Neural crest cell (in vitro differentiated cells): ENCODE measurements around the gene AXDND1. TPM values are rescaled to one million over a fixed set of nuclear protein-coding genes. Genes with fewer than 3 reads are reported as not detected.
"Not testable (repeated sequence)": the region's sequence is repeated elsewhere in the genome, so short reads cannot be mapped to it uniquely, and the experiment has no call there.

ENCODE experiments used
- DNase-seq: peaks from one replicate; pipeline ENCODE4 v3.0.0; 2021; ENCODE audit warnings: low read depth, mixed read lengths, low spot score
- H3K27ac Mint-ChIP-seq: one replicate; pipeline ENCODE4 v1.8.0; 2021; ENCODE audit warnings: mild to moderate bottlenecking, mixed read lengths; ENCODE audit not compliant: unreplicated experiment
- H3K27me3 Mint-ChIP-seq: 2 replicates; pipeline ENCODE4 v1.8.0; 2021; ENCODE audit warnings: low read depth, mild to moderate bottlenecking, mixed read lengths
- H3K36me3 Mint-ChIP-seq: 2 replicates; pipeline ENCODE4 v1.8.0; 2021; ENCODE audit warnings: low read depth, mild to moderate bottlenecking, mixed read lengths
- H3K4me1 Mint-ChIP-seq: 2 replicates; pipeline ENCODE4 v1.8.0; 2021; ENCODE audit warnings: mixed read lengths
- H3K4me3 Mint-ChIP-seq: one replicate; pipeline ENCODE4 v1.8.0; 2021; ENCODE audit warnings: mild to moderate bottlenecking, mixed read lengths
- H3K9me3 Mint-ChIP-seq: 2 replicates; pipeline ENCODE4 v1.8.0; 2021; ENCODE audit warnings: mixed read lengths
- total RNA-seq: library from RNA; stranded (reverse); gene quantifications from 2 replicates; pipeline ENCODE4 v1.2.1, GENCODE V29; 2021
- TF ChIP-seq, protein P1 (sequence below): fragments of 200-600 bp; sonication (generic); conservative IDR thresholded peaks from 2 replicates; pipeline ENCODE4 v1.5.0; 2021; ENCODE audit warnings: antibody characterized with exemption, mild to moderate bottlenecking

The AXDND1 gene
- total RNA-seq, 1 donor from 2014 or later: 0.86 TPM

GRCh38 chr1:179437171-179437570 lies 71.4 kb downstream of the AXDND1 start:
- Mint-ChIP-seq H3K4me3 (no peak overlapping the region), H3K27ac (no peak overlapping the region), H3K9me3 (peaks cover 7% of the 10 kb centered on the region), H3K27me3 (no peaks in the 10 kb centered on the region), H3K4me1 (peaks cover 5% of the 10 kb centered on the region), H3K36me3 (peaks cover 5% of the 10 kb centered on the region)
- TF ChIP-seq, protein P1, sequence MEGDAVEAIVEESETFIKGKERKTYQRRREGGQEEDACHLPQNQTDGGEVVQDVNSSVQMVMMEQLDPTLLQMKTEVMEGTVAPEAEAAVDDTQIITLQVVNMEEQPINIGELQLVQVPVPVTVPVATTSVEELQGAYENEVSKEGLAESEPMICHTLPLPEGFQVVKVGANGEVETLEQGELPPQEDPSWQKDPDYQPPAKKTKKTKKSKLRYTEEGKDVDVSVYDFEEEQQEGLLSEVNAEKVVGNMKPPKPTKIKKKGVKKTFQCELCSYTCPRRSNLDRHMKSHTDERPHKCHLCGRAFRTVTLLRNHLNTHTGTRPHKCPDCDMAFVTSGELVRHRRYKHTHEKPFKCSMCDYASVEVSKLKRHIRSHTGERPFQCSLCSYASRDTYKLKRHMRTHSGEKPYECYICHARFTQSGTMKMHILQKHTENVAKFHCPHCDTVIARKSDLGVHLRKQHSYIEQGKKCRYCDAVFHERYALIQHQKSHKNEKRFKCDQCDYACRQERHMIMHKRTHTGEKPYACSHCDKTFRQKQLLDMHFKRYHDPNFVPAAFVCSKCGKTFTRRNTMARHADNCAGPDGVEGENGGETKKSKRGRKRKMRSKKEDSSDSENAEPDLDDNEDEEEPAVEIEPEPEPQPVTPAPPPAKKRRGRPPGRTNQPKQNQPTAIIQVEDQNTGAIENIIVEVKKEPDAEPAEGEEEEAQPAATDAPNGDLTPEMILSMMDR: no peak
- no peak for DNase-seq

DNA sequence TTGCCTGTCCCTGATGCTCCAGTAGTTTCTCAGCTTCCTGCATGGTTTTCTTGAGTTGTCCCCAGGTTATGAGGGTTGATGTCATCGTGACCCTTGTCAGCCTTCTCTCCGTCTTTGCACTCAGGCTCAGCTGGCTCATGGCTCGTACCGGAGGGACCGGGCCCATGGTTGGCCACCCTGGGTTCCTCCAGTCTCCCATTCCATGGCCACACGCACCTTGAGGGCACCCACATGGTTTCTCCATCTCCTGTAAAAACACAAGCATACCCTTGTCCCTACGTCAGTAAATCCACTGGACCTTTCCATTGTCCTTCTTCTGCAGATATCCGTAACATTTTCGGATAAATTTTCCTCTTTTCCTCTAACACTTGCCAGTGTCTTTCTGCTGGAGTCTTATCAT lies 73.9 kb downstream of the AXDND1 start:
- H3K27me3 Mint-ChIP-seq, H3K9me3 Mint-ChIP-seq, H3K27ac Mint-ChIP-seq, DNase-seq, H3K4me3 Mint-ChIP-seq, H3K36me3 Mint-ChIP-seq: not testable (repeated sequence)
- H3K4me1 Mint-ChIP-seq: peaks cover 11% of the 10 kb centered on the region

- not testable (repeated sequence) for H3K27me3 Mint-ChIP-seq, H3K27ac Mint-ChIP-seq, H3K9me3 Mint-ChIP-seq, H3K4me3 Mint-ChIP-seq, H3K36me3 Mint-ChIP-seq, DNase-seq
- H3K4me1 Mint-ChIP-seq: peaks cover 11% of the 10 kb centered on the region
These were observed 74.5 kb downstream of the AXDND1 start for GRCh38 chr1:179440301-179440700.

GRCh38 chr1:179440971-179441370 lies 75.2 kb downstream of the AXDND1 start:
- Mint-ChIP-seq H3K4me3 (no peak overlapping the region), H3K9me3 (peaks cover 5% of the 10 kb centered on the region), H3K36me3 (no peaks in the 10 kb centered on the region), H3K4me1 (peaks cover 11% of the 10 kb centered on the region), H3K27ac (no peak overlapping the region), H3K27me3 (no peaks in the 10 kb centered on the region)
- TF ChIP-seq, protein P1: no peak
- DNase-seq: no peak

GRCh38 chr1:179441501-179441900 lies 75.7 kb downstream of the AXDND1 start:
- Mint-ChIP-seq H3K27me3 (no peaks in the 10 kb centered on the region), H3K36me3 (no peaks in the 10 kb centered on the region), H3K27ac (no peak overlapping the region), H3K4me1 (peaks cover 7% of the 10 kb centered on the region), H3K9me3 (no peaks in the 10 kb centered on the region), H3K4me3 (no peak overlapping the region)
- no peak for DNase-seq
- TF ChIP-seq, protein P1: no peak

- H3K27ac Mint-ChIP-seq, H3K27me3 Mint-ChIP-seq, H3K9me3 Mint-ChIP-seq, H3K4me3 Mint-ChIP-seq, DNase-seq, H3K36me3 Mint-ChIP-seq, H3K4me1 Mint-ChIP-seq: not testable (repeated sequence)
These were observed 77.1 kb downstream of the AXDND1 start for GRCh38 chr1:179442846-179443245.

GRCh38 chr1:179445593-179445992 lies 79.8 kb downstream of the AXDND1 start:
- H3K36me3 Mint-ChIP-seq: no peaks in the 10 kb centered on the region

More at GRCh38 chr1:179445593-179445992, 79.8 kb downstream of the AXDND1 start:
- TF ChIP-seq, protein P1: no peak
- Mint-ChIP-seq H3K27ac (no peak overlapping the region), H3K9me3 (peaks cover 6% of the 10 kb centered on the region), H3K27me3 (no peaks in the 10 kb centered on the region), H3K4me3 (no peak overlapping the region), H3K4me1 (peaks cover 6% of the 10 kb centered on the region)
- no peak for DNase-seq
